ENCODE results near the gene SS18L1.

Gene SS18L1

GRCh38 chr20:62119591-62120364 lies 23.8 kb upstream of the SS18L1 start:
- DNase-seq (ENCODE audit: extremely low read depth in 1 of 2, low read depth in 1 of 2), result no peak

- DNase-seq (ENCODE audit: extremely low read depth in 1 of 2, low read depth in 1 of 2), result no peak
These were observed 23.2 kb upstream of the SS18L1 start for GRCh38 chr20:62120365-62120762.

- DNase-seq (ENCODE audit: extremely low read depth in 1 of 2, low read depth in 1 of 2), result no peak
These were observed 22.4 kb upstream of the SS18L1 start for GRCh38 chr20:62120990-62121775.

DNA sequence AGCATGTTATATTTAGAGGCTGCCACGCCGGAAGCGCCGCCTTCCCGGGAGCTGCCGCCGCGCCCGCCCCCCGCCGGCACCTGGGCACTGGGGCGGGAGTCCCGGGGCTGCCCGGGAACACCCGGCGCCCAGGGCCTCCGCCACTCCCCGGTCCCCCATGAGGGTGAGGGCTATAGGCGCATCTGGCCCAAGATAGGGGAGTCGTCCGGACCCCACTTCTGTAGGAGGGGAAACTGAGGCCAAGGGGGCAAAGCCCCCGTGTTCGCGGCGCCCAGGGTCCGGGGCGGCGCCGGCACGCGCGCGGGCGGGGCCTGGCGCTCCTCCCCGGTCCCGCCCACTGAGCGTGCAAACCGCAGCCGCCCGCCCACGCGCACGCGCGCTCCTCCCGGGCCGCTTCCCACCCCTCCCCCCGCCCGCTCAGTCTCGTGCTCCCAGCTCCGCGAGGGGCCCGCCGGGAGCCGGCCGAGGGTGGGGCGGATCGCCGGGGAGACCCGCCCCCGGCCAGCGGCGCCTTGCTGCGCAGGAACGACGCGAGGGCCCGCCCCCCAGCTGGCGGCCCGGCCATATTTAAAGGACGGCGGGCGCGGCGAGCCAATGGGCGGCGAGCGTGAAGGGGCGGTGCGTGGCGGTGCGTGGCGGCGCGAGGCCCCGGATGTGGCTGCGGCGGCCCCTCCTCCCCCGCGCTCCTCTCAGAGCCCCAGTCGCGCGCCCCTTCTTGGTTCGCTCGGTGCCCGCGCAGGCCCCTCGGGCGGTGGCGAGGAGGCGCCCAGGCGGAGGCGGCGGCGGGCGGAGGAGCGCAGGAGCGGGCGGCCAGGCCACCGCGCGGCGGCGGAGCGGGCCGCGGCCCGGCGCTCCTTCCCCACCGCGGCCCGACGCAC lies 21.6 kb upstream of the SS18L1 start, which contains the start of gene LSM14B:
Gene LSM14B (plus strand): TSS at position 700 of the 878 bp plus-strand sequence. CDS start 192 bp downstream, outside the sequence.
- peak; percentile 90 to 98 for DNase-seq (ENCODE audit: extremely low read depth in 1 of 2, low read depth in 1 of 2)

DNA sequence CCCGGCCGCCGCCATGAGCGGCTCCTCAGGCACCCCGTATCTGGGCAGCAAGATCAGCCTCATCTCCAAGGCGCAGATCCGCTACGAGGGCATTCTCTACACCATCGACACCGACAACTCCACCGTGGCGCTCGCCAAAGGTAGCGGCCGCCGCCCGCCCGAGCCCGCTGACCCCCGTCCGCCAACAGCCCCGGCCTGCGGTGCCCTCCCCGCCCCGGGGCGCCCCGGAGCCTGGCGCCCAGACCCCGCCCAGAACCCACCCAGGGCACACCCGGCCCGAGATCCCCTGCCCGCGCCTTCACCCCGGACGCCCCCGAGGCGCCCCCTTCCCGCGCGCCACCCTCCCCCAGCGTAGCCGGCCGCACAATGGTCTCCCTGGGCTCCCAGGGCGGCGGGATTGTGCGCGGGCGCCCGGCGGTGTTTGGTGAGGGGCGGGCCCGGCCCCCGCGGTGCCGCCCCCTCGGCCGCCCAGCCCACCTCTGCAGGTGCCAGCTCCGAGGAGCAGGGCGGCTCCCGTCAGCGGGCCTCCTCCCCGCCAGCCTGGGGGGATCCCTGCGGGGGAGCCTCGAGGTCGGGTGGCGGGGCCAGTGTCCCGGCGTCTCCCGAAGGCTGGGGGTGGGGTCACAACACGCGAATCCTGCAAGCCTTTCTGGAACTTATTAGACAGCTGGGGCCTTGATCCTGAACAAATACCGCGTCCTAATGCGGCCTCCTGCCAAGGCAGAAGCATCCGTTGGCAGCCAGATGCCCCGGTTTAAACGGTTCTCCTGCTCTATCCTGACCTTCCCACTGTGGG lies 20.7 kb upstream of the SS18L1 start:
- no peak for DNase-seq (ENCODE audit: extremely low read depth in 1 of 2, low read depth in 1 of 2)

GRCh38 chr20:62123450-62124118 lies 20.0 kb upstream of the SS18L1 start:
- DNase-seq (ENCODE audit: extremely low read depth in 1 of 2, low read depth in 1 of 2), result no peak

DNA sequence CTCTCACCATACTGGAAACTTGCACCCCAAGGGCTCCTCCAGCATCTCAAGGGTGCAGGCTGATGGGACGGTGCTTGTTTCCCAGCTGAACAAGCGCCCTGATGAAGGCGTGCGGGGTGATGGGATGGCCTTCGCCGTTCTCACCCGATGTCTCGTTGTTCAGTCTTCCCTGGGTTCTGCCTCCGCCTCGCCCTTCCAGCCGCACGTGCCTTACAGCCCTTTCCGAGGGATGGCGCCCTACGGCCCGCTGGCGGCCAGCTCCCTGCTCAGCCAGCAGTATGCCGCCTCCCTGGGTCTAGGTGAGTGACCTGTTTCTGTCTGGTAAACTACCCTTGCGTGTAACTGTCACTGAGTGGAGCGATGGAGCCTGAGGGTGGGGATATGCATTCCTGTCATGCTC lies 17.4 kb upstream of the SS18L1 start:
- DNase-seq (ENCODE audit: extremely low read depth in 1 of 2, low read depth in 1 of 2), result no peak

- DNase-seq (ENCODE audit: extremely low read depth in 1 of 2, low read depth in 1 of 2), result no peak
These were observed 15.8 kb upstream of the SS18L1 start for GRCh38 chr20:62127799-62128198.

GRCh38 chr20:62128502-62128901 lies 15.1 kb upstream of the SS18L1 start:
- DNase-seq (ENCODE audit: extremely low read depth in 1 of 2, low read depth in 1 of 2), result no peak

DNA sequence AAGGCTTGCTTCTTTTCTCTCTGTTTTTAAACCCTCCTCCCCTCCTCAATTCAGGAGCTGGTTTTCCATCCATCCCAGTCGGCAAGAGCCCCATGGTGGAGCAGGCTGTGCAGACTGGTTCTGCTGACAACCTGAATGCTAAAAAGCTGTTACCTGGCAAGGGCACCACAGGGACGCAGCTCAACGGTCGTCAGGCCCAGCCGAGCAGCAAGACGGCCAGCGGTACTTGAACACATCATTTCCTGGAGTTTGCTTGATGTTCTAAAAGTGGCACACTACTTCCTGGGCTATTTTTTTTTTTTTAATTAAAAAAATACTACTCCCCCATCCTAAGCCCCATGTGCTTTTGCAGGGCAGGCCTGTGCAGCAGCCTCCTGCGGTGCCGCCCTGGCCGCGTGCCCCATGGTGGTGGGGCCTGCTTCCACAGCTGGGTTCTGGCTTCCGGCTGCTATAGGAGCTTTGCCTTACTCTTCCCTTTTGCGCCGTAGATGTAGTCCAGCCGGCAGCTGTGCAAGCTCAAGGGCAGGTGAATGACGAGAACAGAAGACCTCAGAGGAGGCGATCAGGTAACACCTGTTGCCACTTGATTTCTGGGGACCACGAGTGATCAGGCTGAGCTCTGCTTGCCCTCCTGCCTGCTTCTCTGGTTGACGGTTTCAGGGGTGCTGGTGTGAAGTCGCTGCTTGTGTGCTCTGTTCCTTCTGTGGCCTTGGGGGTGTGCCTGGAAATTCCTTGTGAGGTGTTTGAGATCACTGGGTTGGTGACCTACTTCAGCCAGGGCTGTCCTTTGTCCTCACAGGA lies 13.6 kb upstream of the SS18L1 start:
- DNase-seq (ENCODE audit: extremely low read depth in 1 of 2, low read depth in 1 of 2), result no peak

GRCh38 chr20:62131560-62132320 lies 11.8 kb upstream of the SS18L1 start:
- no peak for DNase-seq (ENCODE audit: extremely low read depth in 1 of 2, low read depth in 1 of 2)

DNA sequence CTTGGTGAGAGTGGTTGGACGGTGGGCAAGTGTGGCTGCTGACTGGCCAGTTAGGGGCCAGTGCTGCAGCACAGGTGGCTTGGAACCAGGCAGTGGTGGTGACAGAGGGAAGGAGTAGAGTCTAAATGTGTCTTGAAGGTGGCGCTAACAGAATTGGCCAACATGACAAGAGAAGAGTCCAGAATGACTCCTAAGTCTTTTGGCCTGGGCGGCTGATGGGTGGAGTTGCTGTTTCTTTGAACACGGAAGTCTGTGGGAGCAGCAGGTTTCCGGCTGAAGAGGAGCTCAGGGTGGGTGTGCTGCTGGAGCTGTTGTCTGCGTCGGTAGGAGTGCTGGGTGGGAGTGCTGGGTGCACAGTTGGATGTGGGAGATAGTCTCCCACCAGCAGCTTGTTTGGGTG lies 11.1 kb upstream of the SS18L1 start:
- no peak for DNase-seq (ENCODE audit: extremely low read depth in 1 of 2, low read depth in 1 of 2)

- no peak for DNase-seq (ENCODE audit: extremely low read depth in 1 of 2, low read depth in 1 of 2)
These were observed 10.3 kb upstream of the SS18L1 start for GRCh38 chr20:62133051-62133845.

DNA sequence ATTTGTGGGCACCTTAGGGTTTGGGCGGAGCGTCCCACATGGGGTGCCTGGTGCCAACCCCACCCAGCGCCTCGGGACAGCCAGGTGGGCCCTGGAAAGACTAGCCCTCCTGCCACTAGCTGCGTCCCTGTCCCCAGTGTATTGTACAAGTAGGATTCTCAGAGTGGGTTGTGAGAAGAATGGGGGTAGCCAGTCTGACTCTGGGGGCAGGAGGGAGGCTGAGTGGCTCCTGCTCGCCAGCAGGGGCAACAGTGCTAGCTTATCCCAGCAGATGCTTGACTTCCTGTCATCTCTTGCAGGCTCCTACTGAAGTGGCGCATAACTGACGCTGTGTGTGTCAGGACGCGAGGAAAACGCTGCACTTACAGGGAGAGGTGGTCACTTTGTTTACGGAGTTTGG lies 9.7 kb upstream of the SS18L1 start:
- no peak for DNase-seq (ENCODE audit: extremely low read depth in 1 of 2, low read depth in 1 of 2)

GRCh38 chr20:62134735-62135231 lies 8.8 kb upstream of the SS18L1 start:
- no peak for DNase-seq (ENCODE audit: extremely low read depth in 1 of 2, low read depth in 1 of 2)

GRCh38 chr20:62135573-62136266 lies 7.8 kb upstream of the SS18L1 start:
- DNase-seq (ENCODE audit: extremely low read depth in 1 of 2, low read depth in 1 of 2), result no peak

Measured in stimulated activated CD8-positive, alpha-beta memory T cell treated with anti-CD3 and anti-CD28 coated beads, Interleukin-7, amount 100 ng/mL, for 48 hours (primary cell).